ENCODE measurements around the gene AKR1B15.
"Not testable (repeated sequence)": the region's sequence is repeated elsewhere in the genome, so short reads cannot be mapped to it uniquely, and the experiment has no call there.

AKR1B15 gene

DNA sequence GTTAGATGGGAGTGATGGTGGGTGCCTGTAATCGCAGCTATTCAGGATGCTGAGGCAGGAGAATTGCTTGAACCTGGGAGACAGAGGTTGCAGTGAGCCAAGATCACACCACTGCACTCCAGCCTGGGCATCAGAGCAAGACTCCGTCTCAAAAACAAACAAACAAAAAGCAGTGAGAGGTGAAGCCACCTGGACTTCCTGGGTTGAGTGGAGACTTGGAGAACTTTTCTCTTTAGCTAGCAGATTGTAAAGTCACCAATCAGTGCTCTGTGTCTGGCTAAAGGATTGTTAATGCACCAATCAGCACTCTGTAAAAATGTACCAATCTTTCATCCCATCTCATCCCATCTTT lies 14.5 kb downstream of the AKR1B15 start:
- DNase-seq (ENCODE audit: low spot score): not testable (repeated sequence)

DNA sequence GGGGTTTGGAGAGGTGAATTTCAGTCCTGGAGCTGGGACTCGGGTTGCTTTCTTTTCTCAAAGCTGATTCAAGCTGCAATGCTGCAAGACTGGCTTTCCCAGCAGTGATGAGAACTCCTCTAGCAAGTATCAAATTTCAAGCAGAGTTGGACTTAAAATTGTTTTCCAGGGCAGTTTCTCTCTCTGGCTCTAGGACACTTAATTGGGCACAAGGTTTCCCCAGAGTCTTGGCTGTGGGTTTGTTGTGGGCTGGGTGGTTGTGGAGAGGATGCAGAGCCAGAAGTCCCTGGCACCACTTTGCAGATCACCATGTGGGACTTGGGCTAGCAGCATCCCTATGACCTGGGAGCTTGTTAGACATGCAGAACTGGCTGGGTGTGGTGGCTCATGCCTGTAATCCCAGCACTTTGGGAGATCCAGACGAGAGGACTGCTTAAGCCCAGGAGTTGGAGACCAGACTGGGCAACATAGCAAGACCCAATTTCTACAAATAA lies 16.8 kb downstream of the AKR1B15 start:
- no peak for DNase-seq (ENCODE audit: low spot score)

DNA sequence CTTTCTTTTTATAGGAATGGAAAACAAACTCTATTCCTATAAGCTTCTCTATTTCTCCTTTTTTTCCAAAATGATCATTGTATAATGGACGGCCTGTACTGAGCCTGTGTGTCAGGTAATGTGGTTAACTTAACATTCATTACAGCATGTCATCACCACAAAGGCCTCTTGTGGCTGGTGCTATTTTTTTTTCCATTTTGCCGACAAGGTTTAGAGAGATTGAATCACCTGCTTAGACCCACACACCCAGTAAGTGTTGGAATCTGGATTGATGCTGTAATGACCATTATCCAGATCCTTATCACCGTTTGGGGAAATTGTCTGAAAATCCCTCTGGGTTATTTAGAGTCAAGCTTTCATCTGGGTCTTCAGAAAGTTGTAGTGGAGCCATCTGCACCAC lies 18.5 kb downstream of the AKR1B15 start:
- DNase-seq (ENCODE audit: low spot score): no peak

DNA sequence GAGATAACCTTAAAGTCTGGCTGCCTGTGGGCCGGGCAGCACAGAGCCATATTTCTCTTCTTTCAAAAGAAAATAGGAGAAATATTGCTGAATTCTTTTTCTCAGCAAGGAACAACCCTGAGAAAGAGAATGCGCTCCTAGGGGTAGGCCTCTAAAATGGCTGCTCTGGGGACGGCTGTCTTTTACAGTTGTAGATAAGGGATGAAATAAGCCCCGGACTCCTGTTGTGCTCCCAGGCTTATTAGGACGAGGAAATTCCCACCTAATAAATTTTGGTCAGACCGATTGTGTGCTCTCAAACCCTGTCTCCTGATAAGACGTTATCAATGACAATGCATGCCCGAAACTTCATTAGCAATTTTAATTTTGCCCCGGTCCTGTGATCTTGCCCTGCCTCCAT lies 21.1 kb downstream of the AKR1B15 start:
- not testable (repeated sequence) for DNase-seq (ENCODE audit: low spot score)

DNA sequence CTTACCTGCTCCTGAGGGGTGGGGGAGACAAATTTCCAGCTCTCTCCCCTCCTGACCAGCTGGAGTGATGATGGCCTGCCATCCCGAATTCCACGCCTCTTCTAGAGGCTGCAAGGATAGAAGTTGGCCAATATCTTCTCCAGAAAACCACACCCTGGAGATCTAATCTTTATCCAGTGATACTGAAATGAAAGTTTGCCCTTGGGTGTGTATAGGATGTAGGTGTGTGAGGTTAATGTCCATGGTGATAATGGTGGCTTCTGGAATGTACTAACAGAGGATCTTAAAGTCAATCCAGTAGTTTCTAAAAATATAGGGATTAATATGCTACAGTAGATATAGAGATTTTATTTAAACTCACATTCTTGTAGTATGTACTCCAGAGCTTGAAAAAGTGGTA lies 22.2 kb downstream of the AKR1B15 start:
- no peak for DNase-seq (ENCODE audit: low spot score)

DNA sequence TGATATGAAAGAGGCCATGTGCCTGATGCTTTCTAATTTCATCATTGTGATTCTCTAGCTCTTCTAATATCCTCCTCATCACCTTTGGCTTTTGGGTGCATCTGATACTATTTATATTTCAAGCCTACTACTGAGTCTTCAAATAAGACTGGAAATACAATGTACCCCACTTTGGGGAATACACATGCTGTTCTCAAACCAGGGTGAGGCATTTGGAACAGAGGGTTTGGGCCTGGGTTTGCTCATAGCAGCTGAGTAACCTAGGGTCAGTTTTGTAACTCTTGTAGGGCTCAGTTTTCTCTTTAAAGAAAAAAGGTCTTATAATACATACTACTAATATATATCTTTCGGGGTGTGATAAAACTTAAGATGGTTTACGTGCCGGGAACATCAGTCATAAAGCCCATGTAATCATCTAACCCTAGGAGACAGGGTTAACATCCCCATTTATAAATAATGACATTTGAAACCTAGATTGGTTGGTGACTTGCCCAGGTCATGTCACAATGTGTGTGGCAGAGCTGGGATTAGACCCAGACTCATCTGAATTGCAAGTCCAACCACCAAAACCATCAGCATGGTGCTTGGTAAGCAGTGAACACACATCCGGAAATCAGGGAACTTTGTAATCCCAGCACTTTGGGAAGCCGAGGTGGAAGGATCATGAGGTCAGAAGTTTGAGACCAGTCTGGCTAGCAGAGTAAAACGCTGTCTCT lies 23.0 kb downstream of the AKR1B15 start:
- no peak for DNase-seq (ENCODE audit: low spot score)

DNA sequence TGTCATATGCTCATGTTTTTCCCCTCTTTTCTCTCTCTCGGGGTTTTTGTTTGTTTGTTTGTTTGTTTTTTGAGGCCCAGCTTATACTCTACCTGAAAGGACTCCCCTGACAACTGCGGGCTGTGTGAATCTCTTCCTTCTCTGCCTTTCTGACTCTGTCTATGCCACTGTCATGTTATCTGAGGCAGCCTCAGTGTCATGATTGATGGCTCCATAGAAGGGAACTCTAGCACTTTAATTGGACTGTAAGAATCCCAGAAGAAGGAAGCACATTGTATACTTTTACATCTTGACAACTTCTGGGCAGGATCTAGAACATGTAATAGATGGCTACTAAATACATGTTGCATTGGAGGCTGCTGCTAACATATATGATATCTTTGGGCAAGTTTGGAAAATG lies 25.4 kb downstream of the AKR1B15 start:
- no peak for DNase-seq (ENCODE audit: low spot score)

DNA sequence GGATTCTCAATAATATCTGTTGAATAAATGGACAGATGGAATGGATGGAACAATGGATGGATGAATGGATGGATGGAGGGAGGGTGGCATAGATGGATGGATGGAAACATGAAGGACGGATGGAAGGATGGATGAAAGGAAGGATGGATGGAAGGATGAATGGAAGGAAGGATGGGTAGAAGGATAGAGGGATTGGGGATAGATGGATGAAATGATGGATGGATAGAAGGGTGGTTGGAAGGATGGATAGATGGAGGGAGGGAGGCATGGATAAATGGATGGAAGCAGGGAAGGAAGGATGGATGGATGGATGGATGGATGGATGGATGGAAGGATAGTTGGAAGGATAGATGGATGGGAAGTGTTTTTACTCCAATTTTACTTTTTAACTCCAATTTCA lies 35.4 kb downstream of the AKR1B15 start:
- DNase-seq (ENCODE audit: low spot score): no peak

DNA sequence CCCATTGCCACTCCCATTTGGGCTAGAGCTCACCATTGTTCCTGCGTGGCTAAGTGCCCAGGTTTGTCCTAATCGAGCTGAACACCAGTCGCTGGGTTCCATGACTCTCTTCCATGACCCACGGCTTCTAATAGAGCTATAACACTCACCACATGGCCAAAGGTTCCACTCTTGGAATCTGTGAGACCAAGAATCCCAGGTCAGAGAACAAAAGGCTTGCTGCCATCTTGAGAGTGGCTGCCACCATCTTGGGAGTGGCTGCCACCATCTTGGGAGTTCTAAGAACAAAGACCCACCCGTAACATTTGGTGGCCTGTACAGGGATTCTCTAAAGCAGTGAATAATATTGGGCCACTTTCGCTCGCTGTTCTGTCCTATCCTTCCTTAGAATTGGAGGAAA lies 37.0 kb downstream of the AKR1B15 start:
- DNase-seq (ENCODE audit: low spot score): no peak

DNA sequence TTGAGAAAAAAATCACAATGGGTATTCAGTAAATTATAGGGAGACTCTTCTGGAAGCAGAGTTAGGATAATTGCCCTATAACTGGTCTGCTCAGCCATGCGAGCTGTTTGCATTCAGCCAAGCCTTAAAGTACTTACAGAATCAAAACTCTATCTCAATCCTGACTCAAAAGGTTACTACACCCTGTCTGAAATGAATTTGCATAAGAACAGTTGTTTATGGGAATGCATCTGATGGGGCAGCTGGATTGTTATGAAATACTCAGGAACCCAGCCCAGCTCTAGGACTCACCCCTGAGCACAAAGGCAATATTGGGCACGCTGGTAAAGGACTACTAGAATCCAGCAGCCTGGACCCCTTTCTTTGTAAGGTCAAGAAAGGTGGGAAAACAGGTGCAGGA lies 38.8 kb downstream of the AKR1B15 start:
- no peak for DNase-seq (ENCODE audit: low spot score)

DNA sequence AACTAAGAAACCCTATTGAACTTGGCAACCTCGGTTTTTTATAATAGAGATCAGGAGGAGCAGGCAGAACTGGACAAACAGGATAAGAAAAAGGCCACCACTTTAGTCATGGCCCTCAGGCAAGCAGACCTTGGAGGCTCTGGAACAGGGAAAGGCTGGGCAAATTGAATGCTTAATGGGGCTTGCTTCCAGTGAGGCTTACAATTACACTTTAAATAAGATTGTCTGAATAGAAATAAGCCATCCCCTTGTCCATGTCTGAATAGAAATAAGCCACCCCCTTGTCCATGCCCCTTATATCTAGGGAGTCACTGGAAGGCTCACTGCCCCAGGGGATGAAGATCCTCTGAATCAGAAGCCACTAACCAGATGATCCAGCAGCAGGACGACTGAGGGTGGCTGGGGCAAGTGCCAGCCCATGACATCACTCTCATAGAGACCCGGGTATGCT lies 40.6 kb downstream of the AKR1B15 start:
- DNase-seq (ENCODE audit: low spot score): no peak

DNA sequence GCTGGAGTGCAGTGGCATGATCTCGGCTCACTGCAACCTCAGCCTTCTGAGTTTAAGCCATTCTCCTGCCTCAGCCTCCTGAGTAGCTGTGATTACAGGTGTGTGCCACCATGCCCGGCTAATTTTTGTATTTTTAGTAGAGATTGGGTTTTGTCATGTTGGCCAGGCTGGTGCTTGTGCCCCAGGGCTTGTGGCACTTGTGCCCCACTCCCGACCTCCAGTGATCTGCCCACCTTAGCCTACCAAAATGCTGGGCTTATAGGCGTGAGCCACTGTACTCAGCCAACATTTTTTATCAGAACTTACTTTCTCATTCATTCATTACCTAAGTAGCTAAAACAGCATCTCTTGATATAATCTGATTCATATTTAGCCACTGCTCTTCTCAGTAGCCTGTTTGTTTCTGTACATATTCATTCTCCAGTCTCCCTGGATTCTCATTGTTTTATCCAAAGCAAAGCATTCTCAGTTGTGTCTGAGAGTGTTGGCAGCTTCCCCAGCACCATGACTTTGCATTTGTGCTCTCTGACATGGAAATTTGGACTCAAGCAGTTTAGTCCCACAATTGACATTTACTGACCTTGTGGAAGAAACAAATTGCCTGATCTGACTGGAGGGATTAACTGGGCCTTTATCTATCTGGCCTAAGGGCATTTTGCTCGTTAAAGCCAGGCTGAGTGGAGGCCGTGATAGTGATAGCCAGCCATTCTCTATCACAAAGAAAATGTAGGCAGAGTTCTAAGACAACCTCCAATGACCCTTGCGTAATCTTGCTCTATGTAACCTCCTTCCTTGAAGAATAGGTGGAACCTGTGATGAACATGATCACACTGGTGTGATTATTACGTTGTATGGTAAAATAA lies 44.9 kb downstream of the AKR1B15 start:
- no peak for DNase-seq (ENCODE audit: low spot score)

DNA sequence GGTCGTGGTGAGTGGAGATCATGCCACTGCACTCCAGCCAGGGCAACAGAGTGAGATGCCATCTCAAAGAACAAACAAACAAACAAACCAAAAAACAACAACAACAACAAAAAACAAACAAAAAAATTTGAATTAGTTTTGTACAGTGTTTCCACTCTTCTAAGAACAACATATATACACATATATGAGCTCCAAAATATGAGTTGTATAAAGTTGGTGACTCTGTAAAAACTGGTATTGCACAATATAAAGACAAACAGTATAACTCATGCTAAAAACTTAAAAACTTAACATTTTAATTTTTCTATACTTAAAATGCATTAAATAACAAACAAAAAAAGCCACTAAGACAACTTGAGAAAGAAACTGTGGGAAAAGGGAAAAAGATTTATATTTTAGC lies 46.0 kb downstream of the AKR1B15 start:
- DNase-seq (ENCODE audit: low spot score): no peak

DNA sequence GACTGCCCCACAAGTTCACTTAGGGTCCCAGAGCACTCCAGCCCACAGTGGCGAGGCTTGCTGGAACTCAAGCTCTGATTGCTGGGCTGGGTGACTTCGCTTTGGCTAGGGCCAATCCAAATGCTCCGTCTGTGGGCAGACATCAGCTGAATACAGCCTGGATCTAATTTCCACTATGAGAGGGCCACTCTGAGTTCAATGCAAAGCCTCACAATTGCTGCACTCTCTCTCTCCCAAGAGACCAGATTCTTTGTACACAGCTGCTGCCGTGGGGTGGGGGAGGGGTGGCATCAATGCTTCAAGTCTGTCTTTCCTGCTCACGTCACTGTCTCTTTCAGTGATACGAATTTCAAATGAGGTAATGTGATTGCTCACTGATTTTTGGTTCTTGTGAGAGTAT lies 50.5 kb downstream of the AKR1B15 start:
- DNase-seq (ENCODE audit: low spot score): no peak

DNA sequence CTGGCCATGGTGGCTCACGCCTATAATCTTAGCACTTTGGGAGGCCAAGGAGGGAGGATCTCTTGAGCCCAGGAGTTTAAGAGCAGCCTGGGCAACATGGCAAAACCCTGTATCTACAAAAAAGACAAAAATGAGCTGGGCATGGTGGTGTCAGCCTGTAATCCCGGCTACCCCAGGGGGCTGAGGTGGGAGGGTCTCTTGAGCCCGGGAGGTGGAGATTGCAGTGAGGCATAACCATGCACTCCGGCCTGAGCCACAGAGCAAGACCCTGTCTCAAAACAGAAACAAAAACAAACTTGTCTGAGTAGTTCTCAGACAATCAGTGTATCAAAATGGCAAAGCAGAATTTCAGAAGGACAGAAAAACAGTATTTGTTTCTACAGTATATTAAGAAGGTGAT lies 52.5 kb downstream of the AKR1B15 start:
- no peak for DNase-seq (ENCODE audit: low spot score)

DNA sequence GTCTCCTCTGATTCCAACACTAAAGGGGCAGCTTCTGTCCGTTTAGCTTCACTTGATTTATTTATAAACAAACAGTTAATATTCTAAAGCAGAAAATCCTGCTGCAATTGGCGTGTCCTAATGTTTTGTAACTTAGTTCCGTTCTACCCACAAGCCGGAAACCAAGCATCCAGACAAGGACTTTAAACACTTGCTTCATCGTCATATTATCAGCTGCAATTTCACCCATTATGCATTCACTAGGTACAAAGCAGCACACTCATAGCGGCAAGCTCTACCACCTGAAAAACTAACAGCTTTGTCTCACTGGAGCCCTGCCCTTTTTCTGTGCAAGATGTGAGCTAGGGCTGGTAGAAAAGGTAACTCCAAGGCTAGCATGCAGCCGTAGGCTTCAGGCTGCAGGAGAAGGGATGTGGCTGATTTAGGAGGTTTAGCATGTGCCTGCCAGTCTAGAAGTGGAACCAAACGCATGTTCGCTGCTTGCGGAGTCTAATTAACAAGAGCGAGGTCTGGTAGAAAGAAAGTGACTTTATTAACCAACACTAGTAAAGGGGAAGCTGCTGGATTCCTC lies 54.1 kb downstream of the AKR1B15 start:
- no peak for DNase-seq (ENCODE audit: low spot score)

DNA sequence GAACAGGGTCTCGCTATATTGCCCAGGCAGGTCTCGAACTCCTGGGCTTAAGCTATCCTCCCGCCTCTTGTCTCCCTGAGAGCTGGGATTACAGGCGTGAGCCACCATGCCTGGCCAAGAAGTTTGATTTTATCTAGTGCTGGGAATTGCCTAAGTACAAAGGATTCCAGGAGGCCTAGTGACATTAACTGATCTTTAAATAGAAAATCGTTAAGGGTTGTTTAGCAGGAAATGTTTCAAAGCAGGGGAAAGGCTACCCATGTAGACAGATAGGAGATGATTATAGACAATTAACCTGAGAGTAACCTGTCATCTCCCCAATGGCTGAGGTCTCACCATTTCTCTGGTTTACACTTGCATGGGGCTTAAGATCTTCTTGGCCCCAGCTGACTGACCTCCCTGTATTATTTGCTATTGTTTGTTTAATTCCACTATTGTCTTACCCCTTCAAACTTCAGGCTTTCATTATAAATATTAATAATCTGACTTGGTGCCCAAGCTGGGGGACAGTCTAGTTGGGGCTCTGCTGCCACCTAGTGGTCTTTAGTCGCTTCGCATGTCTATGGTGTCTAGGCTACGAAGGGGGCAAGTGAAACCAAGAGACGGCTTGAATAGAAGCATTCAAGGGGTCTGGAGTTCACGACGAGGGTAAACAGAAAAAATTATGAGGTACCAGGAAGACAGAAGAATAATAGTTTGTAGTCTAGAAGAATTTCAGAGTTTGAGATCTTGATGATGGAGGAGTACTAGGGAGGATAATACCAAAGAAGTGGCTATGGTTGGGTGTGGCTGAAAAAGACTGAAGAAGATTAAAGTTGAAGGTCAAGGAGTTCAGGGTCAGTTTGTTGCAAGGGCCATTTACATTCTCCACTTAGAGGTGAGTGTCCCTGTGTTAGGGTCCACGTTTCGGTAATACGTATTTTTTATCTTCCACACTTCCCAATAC lies 57.3 kb downstream of the AKR1B15 start:
- peak; percentile 49 for DNase-seq (ENCODE audit: low spot score)

DNA sequence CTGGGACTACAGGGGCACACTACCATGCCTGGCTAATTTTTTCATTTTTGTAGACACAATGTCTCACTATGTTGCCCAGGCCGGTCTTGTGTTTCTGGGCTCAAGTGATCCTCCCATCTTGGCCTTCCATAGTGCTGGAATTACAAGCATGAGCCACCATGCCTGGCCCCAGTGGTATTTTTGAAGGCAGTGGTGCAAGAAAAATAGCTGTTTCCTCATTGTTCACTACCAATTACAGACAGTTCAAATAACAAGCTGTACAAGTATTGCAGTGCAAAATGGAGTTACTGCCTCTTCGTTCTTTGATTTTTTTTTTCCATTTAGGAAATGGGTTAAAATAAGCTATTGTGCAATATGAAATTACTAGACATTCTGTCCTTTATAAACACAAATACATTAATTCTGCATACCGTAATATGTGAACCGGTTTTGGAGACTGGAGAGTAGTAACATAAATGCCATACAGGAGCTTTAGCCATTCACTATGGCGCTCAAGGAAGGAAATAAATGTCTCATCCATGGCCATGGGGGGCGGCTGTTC lies 62.8 kb downstream of the AKR1B15 start:
- DNase-seq (ENCODE audit: low spot score): no peak

DNA sequence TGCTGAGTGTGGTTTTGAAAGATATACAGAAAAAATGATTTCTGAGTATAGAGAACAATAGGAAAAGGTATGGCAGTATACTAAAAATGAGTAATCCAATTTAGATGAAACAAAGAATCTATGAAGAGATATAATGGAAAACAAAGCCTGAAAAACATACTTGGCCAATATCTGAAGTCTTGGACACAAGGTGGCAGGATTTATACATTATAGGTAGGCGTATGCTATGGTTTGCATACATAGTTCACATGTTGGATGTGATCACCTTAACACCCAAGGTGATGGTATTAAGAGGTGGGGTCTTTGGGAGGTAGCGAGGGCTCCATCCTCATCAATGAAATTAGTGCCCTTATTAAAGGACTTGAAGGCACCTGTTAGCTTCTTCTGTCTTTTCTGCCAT lies 63.3 kb downstream of the AKR1B15 start:
- no peak for DNase-seq (ENCODE audit: low spot score)

DNA sequence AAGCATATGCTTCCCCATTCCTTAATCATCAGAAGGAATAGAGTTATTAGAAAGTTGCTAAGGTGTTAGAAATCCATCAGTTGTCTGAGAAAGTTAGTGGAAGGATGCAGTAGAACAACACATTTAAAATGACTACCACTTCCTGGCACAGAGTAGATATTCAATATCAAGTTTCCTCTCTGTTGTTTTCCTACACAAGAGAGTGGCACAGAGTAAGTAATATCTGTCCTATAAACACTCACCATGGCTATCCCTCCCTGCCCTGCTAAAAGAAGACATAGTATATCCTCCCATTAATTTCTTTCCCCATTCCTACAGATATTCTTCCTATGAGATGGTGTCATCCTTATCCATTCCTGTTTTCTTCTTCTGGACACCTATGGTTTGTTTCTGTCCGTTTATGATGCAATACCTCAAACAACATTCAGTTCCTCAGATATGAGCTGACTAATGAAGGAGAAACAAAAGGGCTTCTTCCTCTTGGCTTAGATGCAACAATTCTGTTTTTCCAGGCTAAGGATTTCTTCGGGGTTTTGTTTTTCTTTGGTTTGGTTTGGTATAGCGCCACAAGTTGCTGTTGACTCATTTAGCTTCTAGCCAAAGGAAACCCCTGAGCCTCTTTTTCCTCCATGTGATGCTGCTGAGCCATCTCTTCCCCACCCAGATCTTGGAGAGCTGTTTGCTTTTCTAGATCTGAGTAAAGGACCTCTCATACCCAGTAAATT lies 64.9 kb downstream of the AKR1B15 start:
- DNase-seq (ENCODE audit: low spot score): no peak

DNA sequence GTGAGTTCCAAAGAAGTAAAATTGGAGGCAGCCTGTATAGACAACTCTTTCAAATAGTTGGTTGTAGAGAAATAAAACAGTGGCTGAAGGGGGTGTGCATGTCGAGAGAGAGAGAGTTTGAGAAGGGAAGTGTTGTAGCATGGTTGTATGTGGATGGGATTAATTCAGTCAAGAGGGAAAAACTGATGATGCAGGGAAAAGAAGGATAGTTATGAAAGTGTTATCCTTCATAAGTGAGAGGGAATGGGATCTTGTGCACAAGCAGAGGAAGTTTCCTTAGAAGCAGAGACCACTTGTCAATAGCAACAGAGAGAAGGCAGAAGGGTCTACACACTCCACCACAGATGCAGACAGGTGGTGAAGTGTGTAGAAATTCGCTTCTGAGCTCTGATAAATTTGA lies 67.7 kb downstream of the AKR1B15 start:
- DNase-seq (ENCODE audit: low spot score): no peak
